AG09319 (cell line): Measurements from ENCODE around the gene PFKP.

Experiments used
- DNase-seq: peaks from one replicate; pipeline ENCODE4 v3.0.0-alpha.2; 2010; ENCODE audit warnings: low read depth; ENCODE audit errors: extremely low read depth
- TF ChIP-seq, protein P1 (sequence below): IDR thresholded peaks from 2 replicates; pipeline ENCODE4 v1.5.1; 2011; ENCODE audit warnings: low read depth, mild to moderate bottlenecking, inconsistent platforms, low read length, moderate library complexity

Gene PFKP

DNA sequence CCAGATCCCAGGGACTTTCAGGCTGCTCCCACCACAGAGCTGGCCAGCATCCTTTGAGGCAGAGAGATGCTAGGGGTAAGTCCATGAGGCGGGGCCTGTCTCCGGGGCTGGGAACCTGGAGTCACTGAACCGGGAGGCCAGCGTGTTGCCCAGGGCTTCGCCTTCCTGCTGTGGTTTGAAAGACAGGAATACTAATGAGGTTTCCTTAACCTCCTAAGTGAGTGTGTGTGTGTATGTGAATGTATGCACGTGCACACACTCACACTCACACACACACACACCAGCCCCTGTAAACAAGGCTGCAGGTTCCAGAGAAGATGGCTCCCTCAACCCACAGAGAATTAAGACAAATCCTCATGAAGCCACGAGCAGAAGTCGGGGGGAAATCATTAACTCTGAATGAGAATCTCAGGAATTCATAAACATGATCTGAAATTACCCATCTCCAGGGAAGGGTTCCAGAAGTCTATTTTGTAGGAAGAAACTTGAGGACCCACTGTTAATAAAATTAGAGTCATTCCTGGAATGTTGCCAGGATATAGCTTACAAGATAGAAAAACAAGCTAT is 20.3 kb upstream of the PFKP start:
- no peak for DNase-seq
- TF ChIP-seq, protein P1, sequence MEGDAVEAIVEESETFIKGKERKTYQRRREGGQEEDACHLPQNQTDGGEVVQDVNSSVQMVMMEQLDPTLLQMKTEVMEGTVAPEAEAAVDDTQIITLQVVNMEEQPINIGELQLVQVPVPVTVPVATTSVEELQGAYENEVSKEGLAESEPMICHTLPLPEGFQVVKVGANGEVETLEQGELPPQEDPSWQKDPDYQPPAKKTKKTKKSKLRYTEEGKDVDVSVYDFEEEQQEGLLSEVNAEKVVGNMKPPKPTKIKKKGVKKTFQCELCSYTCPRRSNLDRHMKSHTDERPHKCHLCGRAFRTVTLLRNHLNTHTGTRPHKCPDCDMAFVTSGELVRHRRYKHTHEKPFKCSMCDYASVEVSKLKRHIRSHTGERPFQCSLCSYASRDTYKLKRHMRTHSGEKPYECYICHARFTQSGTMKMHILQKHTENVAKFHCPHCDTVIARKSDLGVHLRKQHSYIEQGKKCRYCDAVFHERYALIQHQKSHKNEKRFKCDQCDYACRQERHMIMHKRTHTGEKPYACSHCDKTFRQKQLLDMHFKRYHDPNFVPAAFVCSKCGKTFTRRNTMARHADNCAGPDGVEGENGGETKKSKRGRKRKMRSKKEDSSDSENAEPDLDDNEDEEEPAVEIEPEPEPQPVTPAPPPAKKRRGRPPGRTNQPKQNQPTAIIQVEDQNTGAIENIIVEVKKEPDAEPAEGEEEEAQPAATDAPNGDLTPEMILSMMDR, result no peak

DNA sequence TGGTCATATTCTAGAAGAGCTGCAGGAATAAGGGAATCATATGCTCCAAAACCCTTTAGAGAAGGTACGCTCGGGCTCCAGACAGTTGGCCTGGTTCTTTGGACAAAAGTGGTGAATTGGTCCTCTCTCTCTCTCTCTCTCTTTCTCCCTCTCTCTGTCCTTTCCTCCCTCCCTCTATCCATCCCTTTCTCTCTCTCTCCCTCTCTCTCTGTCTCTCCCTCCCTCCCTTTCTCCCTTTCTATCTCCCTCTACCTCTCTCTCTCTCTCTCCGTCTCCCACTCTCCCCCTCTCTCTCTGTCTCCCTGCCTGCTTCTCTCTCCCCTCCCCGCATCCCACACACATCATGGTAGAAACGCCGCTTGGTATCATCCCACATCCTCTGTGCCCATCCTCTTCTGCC is 19.8 kb upstream of the PFKP start:
- TF ChIP-seq, protein P1, result no peak
- no peak for DNase-seq

DNA sequence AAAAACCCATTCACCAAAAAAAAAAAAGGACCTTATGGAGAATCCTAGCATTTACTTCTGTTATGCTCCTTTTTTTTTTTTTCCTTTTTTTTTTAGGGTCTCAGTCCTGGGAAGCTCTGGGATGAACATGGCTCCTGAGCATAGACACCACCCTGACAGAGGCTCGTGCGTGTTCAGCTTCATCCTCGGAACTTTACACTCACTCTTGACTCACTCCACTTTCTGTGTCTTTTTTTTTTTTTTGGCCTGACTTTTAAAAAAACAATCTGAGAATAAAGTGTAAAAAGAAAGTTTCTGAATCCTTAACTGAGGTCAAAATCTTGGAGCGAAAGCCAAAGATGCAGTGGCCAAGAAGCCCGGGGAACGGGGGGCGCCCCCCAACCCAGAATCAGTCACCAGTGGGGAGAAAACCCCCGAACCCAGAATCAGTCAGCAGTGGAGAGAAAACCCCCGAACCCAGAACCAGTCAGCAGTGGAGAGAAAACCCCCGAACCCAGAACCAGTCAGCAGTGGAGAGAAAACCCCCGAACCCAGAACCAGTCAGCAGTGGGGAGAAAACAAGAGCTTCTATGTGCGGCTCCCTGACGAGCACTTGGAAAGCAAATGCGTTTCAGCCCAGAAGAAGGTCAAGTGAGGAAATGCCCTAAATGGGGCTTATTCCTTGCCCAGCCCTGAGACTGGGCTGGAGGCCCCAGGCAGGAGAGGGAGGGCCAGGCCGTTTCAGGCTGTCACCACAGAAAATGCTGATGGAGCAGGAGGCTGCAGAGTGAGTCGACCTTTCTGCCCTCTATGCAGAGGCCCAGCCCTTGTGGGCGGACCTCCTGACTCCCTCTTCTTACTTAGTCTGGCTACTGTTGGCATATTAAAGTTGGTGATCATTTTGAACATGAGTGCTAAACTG is 19.0 kb upstream of the PFKP start:
- DNase-seq, result no peak
- TF ChIP-seq, protein P1, result no peak

DNA sequence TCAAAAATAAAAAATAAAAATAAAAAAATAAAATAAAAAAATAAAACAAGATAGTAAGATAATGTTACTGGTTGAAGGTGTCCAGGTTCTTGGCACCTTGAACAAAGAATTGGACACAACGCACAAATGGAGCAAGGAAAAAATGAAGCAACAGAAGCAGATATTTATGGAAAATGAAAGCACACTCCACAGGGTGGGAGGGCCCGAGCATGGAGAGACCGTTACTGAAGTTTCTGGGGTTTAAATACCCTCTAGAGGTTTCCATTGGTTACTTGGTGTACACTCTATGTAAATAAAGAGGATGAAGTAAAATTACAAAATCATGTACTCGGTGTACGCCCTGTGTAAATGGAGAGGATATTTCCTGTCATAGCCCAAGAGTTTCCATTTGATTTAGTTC is 15.7 kb upstream of the PFKP start:
- TF ChIP-seq, protein P1, result no peak
- DNase-seq, result no peak

DNA sequence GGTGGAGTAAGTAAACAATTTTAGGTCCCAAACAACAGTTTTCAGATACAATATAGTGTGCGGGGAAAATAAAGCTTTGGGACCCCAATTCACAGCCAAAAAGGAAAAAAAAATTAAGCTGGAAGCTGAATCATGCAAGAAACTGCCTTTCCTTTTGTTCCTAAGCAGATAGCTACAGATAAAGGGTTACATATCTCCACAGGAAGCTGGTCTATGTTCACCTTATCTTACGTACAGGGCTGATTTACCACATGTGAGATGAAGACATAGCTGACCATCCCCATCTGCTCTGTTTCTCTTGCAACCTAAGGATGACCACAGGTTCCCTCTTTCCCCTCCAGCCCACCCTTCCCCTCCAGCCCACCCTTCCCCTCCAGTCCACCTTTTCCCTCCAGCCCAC is 14.2 kb upstream of the PFKP start:
- no peak for DNase-seq

DNA sequence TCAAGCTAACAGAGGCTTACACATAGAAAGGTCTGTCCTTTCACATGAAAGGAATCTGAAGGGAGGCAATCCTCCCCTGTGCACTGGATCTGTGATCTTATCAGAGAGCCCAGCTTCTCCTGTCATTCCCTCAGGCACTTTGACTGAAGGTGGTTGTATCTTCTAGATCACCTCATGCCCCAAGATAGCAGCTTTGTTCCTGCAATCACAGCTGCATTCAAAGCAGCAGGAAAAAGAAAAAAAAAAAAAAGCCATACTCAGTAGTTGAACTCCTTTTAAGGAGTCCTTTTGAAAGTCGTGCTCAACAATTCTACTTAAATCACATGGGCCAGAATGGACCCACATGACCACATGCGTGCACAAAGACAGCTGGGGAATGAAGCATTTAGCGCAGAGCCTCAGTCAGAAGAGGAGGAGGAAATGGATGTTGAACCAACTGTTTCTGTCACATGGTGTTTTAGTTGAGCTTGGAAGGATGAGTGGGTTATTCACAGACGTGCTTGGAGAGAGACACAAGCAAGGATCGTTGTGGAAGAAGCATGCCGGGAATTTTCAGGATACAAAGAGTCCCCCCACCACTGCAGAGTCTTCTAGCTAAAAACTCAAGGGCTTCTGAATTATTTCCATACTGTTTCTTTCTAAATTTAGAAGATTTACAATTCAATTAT is 13.0 kb upstream of the PFKP start:
- no peak for DNase-seq
- TF ChIP-seq, protein P1, result no peak

More for the DNA sequence above, 14.2 kb upstream of the PFKP start:
- TF ChIP-seq, protein P1, result no peak

DNA sequence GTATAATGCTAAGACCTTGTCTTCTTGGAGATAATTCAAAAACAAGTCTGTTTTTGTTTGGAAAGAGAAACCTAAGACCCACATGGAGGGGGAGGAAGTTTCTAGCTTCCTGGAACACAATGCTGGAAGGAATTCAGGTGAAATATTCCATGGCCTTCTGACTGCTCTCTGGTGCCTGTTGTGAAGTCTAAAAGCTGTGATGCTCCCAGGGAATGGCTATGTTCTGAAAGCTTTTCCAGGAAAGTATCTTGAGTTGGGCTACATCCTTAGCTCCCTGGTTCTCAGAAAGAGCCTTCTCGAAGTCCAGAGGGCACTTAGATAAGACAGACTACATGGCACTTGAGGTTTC is 12.5 kb upstream of the PFKP start:
- TF ChIP-seq, protein P1, result no peak
- DNase-seq, result no peak
